RCC 7860 (cell line): ENCODE results near the gene ZFP90.
A peak's percentile ranks its signal among the peaks of the same experiment; 100 is the strongest.
"Not testable (repeated sequence)": the region's sequence is repeated elsewhere in the genome, so short reads cannot be mapped to it uniquely, and the experiment has no call there.

Source experiments
- DNase-seq: peaks from one replicate; pipeline ENCODE4 v3.0.0-alpha.2; 2015; ENCODE audit warnings: low spot score
- FAIRE-seq: peaks from 2 replicates; lab custom pipeline; 2012; peaks lifted over from hg19 to GRCh38; lab: Jason Lieb, UNC

The ZFP90 gene

GRCh38 chr16:68538880-68539701 is at the start of gene ZFP90:
TSS of gene ZFP90 (plus strand) at chr16:68539291. CDS start at chr16:68539793, 502 bp downstream.
- peak; percentile 55 for DNase-seq
- FAIRE-seq: no peak

- DNase-seq (no peak), FAIRE-seq (no peak)
Measured at GRCh38 chr16:68490358-68490757, 48.7 kb upstream of the ZFP90 start.

- FAIRE-seq (no peak), DNase-seq (peak; percentile 42)
Measured at GRCh38 chr16:68490829-68491575, 48.1 kb upstream of the ZFP90 start.

GRCh38 chr16:68491576-68491950 is 47.5 kb upstream of the ZFP90 start:
- no peak for FAIRE-seq
- DNase-seq: no peak

GRCh38 chr16:68492151-68492542 is 46.9 kb upstream of the ZFP90 start:
- FAIRE-seq: no peak
- DNase-seq: no peak

GRCh38 chr16:68492543-68493411 is 46.3 kb upstream of the ZFP90 start:
- DNase-seq (no peak), FAIRE-seq (no peak)

GRCh38 chr16:68493412-68494070 is 45.5 kb upstream of the ZFP90 start:
- FAIRE-seq (no peak), DNase-seq (no peak)

- not testable (repeated sequence) for DNase-seq, FAIRE-seq
Measured at GRCh38 chr16:68494261-68494660, 44.8 kb upstream of the ZFP90 start.

GRCh38 chr16:68496689-68497088 is 42.4 kb upstream of the ZFP90 start:
- no peak for FAIRE-seq
- no peak for DNase-seq

GRCh38 chr16:68499006-68499405 is 40.1 kb upstream of the ZFP90 start:
- FAIRE-seq (no peak), DNase-seq (no peak)

GRCh38 chr16:68503334-68503733 is 35.8 kb upstream of the ZFP90 start:
- no peak for DNase-seq
- FAIRE-seq: no peak

- no peak for DNase-seq
Measured at GRCh38 chr16:68504066-68504465, 35.0 kb upstream of the ZFP90 start.

GRCh38 chr16:68506331-68507053 is 32.6 kb upstream of the ZFP90 start:
- FAIRE-seq (no peak), DNase-seq (no peak)

More at GRCh38 chr16:68504066-68504465, 35.0 kb upstream of the ZFP90 start:
- FAIRE-seq: no peak

- DNase-seq (no peak), FAIRE-seq (no peak)
Measured at GRCh38 chr16:68508013-68508412, 31.1 kb upstream of the ZFP90 start.

- no peak for DNase-seq
- no peak for FAIRE-seq
Measured at GRCh38 chr16:68508641-68509240, 30.4 kb upstream of the ZFP90 start.

- no peak for FAIRE-seq
- DNase-seq: no peak
Measured at GRCh38 chr16:68509381-68509780, 29.7 kb upstream of the ZFP90 start.

GRCh38 chr16:68510775-68511174 is 28.3 kb upstream of the ZFP90 start:
- no peak for FAIRE-seq
- no peak for DNase-seq

GRCh38 chr16:68512183-68512582 is 26.9 kb upstream of the ZFP90 start:
- FAIRE-seq (no peak), DNase-seq (no peak)

- FAIRE-seq (no peak), DNase-seq (no peak)
Measured at GRCh38 chr16:68512742-68513141, 26.3 kb upstream of the ZFP90 start.

- FAIRE-seq: no peak
Measured at GRCh38 chr16:68514511-68514910, 24.6 kb upstream of the ZFP90 start.

More at GRCh38 chr16:68514511-68514910, 24.6 kb upstream of the ZFP90 start:
- no peak for DNase-seq
